IMR-90 (cell line): ENCODE results near the gene CCDC181.

Experiments used
- BHLHE40 ChIP-seq: fragments of 150-350 bp; IDR thresholded peaks from 2 replicates; pipeline ENCODE4 v1.6.1; 2016; ENCODE audit warnings: mild to moderate bottlenecking, low read depth, low read length
- CEBPB ChIP-seq: IDR thresholded peaks from 2 replicates; pipeline ENCODE4 v1.6.1; 2012; ENCODE audit warnings: low read depth, low read length, improper control_type of control experiment
- CHD1 ChIP-seq: IDR thresholded peaks from 2 replicates; pipeline ENCODE4 v1.6.1; 2012; ENCODE audit warnings: low read depth, low read length, improper control_type of control experiment
- CTCF ChIP-seq: conservative IDR thresholded peaks from 2 replicates; pipeline ENCODE4 v1.5.1; 2012; ENCODE audit warnings: mild to moderate bottlenecking, low read depth, low read length, improper control_type of control experiment
- POLR2A ChIP-seq: IDR thresholded peaks from 2 replicates; pipeline ENCODE4 v1.6.1; 2012; ENCODE audit warnings: mild to moderate bottlenecking, low read depth, low read length
- RAD21 ChIP-seq: IDR thresholded peaks from 2 replicates; pipeline ENCODE4 v1.6.1; 2012; ENCODE audit warnings: low read length, improper control_type of control experiment

- TF ChIP-seq POLR2A (no peak), CEBPB (no peak), CHD1 (no peak), CTCF (no peak), BHLHE40 (no peak), RAD21 (no peak)
Measured at GRCh38 chr1:169472738-169473137, 45.5 kb upstream of the CCDC181 start.
